GM18519 (cell line): ENCODE measurements around the gene KRT5.

Source experiments
- ATAC-seq: cut with Tn5 transposase; IDR thresholded peaks from one replicate; pipeline ENCODE4 v1.9.1; 2021; ENCODE audit warnings: mild to moderate bottlenecking, moderate library complexity; ENCODE audit not compliant: unreplicated experiment, low FRiP score

KRT5 gene

GRCh38 chr12:52539083-52539820 lies 19.1 kb upstream of the KRT5 start:
- no peak for ATAC-seq

- no peak for ATAC-seq
Measured at GRCh38 chr12:52537101-52537500, 16.9 kb upstream of the KRT5 start.

- ATAC-seq = no peak
Measured at GRCh38 chr12:52535574-52535973, 15.4 kb upstream of the KRT5 start.

- ATAC-seq = no peak
Measured at GRCh38 chr12:52534482-52534881, 14.3 kb upstream of the KRT5 start.

- no peak for ATAC-seq
Measured at GRCh38 chr12:52533686-52534470, 13.7 kb upstream of the KRT5 start.

- no peak for ATAC-seq
Measured at GRCh38 chr12:52532636-52533035, 12.4 kb upstream of the KRT5 start.

- ATAC-seq = no peak
Measured at GRCh38 chr12:52531566-52532300, 11.5 kb upstream of the KRT5 start.

GRCh38 chr12:52530905-52531304 lies 10.7 kb upstream of the KRT5 start:
- ATAC-seq = no peak

GRCh38 chr12:52530366-52530765 lies 10.2 kb upstream of the KRT5 start:
- ATAC-seq = no peak

GRCh38 chr12:52529846-52530245 lies 9.7 kb upstream of the KRT5 start:
- ATAC-seq = no peak

GRCh38 chr12:52529417-52529816 lies 9.2 kb upstream of the KRT5 start:
- no peak for ATAC-seq

- ATAC-seq = no peak
Measured at GRCh38 chr12:52528641-52529143, 8.5 kb upstream of the KRT5 start.

- ATAC-seq = no peak
Measured at GRCh38 chr12:52527121-52527800, 7.1 kb upstream of the KRT5 start.

- ATAC-seq = no peak
Measured at GRCh38 chr12:52526511-52526951, 6.3 kb upstream of the KRT5 start.

GRCh38 chr12:52525661-52526499 lies 5.7 kb upstream of the KRT5 start:
- no peak for ATAC-seq

- no peak for ATAC-seq
Measured at GRCh38 chr12:52524898-52525591, 4.9 kb upstream of the KRT5 start.

GRCh38 chr12:52524241-52524897 lies 4.2 kb upstream of the KRT5 start:
- no peak for ATAC-seq

- ATAC-seq = no peak
Measured at GRCh38 chr12:52523824-52524223, 3.6 kb upstream of the KRT5 start.
